DMS153 treated with DMSO at 0.1 percent for 48 hours (cell line): ENCODE measurements around the gene CASP7.
"Not testable (repeated sequence)": the region's sequence is repeated elsewhere in the genome, so short reads cannot be mapped to it uniquely, and the experiment has no call there.

ENCODE experiments used
- DNase-seq: peaks from one replicate; lab custom pipeline; 2025; ENCODE audit not compliant: unreplicated experiment; lab: John Stamatoyannopoulos, UW

CASP7 gene

GRCh38 chr10:113753020-113753692 is 73.4 kb downstream of the CASP7 start:
- DNase-seq, result no peak

- DNase-seq, result no peak
These were observed 74.4 kb downstream of the CASP7 start for GRCh38 chr10:113754125-113754524.

GRCh38 chr10:113754768-113755167 is 75.1 kb downstream of the CASP7 start:
- no peak for DNase-seq

GRCh38 chr10:113756940-113757543 is 77.3 kb downstream of the CASP7 start:
- DNase-seq, result no peak

- DNase-seq, result no peak
These were observed 82.4 kb downstream of the CASP7 start for GRCh38 chr10:113762083-113762482.

GRCh38 chr10:113764582-113764981 is 84.9 kb downstream of the CASP7 start:
- no peak for DNase-seq

- no peak for DNase-seq
These were observed 86.2 kb downstream of the CASP7 start for GRCh38 chr10:113765910-113766309.

- DNase-seq, result no peak
These were observed 87.5 kb downstream of the CASP7 start for GRCh38 chr10:113767222-113767621.

- no peak for DNase-seq
These were observed 90.6 kb downstream of the CASP7 start for GRCh38 chr10:113770346-113770745.

- not testable (repeated sequence) for DNase-seq
These were observed 91.4 kb downstream of the CASP7 start for GRCh38 chr10:113771131-113771530.

- DNase-seq, result no peak
These were observed 96.1 kb downstream of the CASP7 start for GRCh38 chr10:113775686-113776294.

GRCh38 chr10:113776553-113776952 is 96.8 kb downstream of the CASP7 start:
- no peak for DNase-seq
